Pancreas (tissue), 10 donors: ENCODE data around the gene UCN. TPM values are rescaled to one million over a fixed set of nuclear protein-coding genes. Genes with fewer than 3 reads are reported as not detected.

Experiments
- ATAC-seq, 4 donors: fragments of 200-7000 bp; cut with Tn5 transposase; one replicate each; pipeline versions ENCODE4 v1.8.0 to v1.9.1; 2020; ENCODE audit warnings: mild to moderate bottlenecking in 4 of 4, moderate library complexity in 4 of 4
- DNase-seq, 6 donors: peaks; one replicate each; pipeline ENCODE4 v3.0.0-alpha.2; 2020
- FAIRE-seq: peaks from 2 replicates; lab custom pipeline; 2012; peaks lifted over from hg19 to GRCh38; lab: Jason Lieb, UNC
- H3K27ac ChIP-seq, 4 donors: fragments of 200-600 bp; sonication (generic); 1 replicate in 3 of 4; 2 replicates in 1 of 4; pipeline versions ENCODE4 v1.5.0 to v1.8.0; 2020
- H3K27me3 ChIP-seq, 4 donors: fragments of 200-600 bp; one replicate each; pipeline ENCODE4 v1.8.0; 2021
- H3K36me3 ChIP-seq, 3 donors: fragments of 200-600 bp; sonication (generic) in 1 of 3; one replicate each; pipeline versions ENCODE4 v1.5.0 to v1.8.0; 2020 to 2021
- H3K4me1 ChIP-seq, 3 donors: fragments of 200-600 bp; one replicate each; pipeline ENCODE4 v1.8.0; 2021
- H3K4me3 ChIP-seq, 4 donors: fragments of 200-600 bp; sonication (generic) in 2 of 4; one replicate each; pipeline versions ENCODE4 v1.5.0 to v1.8.0; 2020 to 2021
- H3K9me3 ChIP-seq, 4 donors: fragments of 200-600 bp; one replicate each; pipeline ENCODE4 v1.8.0; 2021
- CTCF ChIP-seq, 4 donors: fragments of 200-600 bp; sonication (generic) in 3 of 4; IDR thresholded peaks; one replicate each; pipeline versions ENCODE4 v1.5.0 to v1.8.0; 2021; ENCODE audit warnings: antibody characterized with exemption in 4 of 4
- WGBS, 2 donors: extraction: QIAGEN DNeasy Blood & Tissue Kit; methylation state at CpG; one replicate each; pipeline ENCODE4 v1.1.7; 2013; 5-methylcytosine and 5-hydroxymethylcytosine counted together
- intact Hi-C, 3 donors: fragments of 100-400 bp; cut with DNase I; formaldehyde crosslinking; loops; one replicate each; pipeline versions ENCODE4 v1.11.1 to v1.14.2; 2022
- polyA plus RNA-seq, 2 donors: library from polyadenylated mRNA; stranded (reverse); fragments of 200-250 nt; gene quantifications; one replicate each; pipeline ENCODE4 v1.2.3, GENCODE V29; 2013
- total RNA-seq, 6 donors: library from RNA; stranded (reverse); fragmentation: NEBNext Ultra II Directional in 4 of 6; extraction: Animal tissue kit (Norgen Biotek cat#: 25700) in 4 of 6; gene quantifications; one replicate each; pipeline versions ENCODE4 v1.2.1 to v1.2.4, GENCODE V29; 2021 to 2023
- donor health status: healthy with polysubstance abuse.
- donor health status: DM: no; HTN: no; CAD: no; lungs with moderate emphysema.
- donor health status: DM: no; HTN: no; CAD: no.
- donor health status: control.
- donor health status: control.
- donor health status: Bipolar disorder and iron deficiency.
- donor health status: DM: yes; HTN: yes; CAD: no.
- donor health status: DM: no; HTN: no; CAD: no.
- donor health status: DM: no; HTN: no; CAD: no.
- donor health status: DM: yes; HTN: yes; CAD: no.

UCN gene
- total and polyA plus RNA-seq, 8 donors: 0.51 to 4.6 (median 0.86) TPM

- no peak overlapping the region for H3K4me3 ChIP-seq
- intact Hi-C loops: no loop called here
- H3K36me3 ChIP-seq: no peaks in the 10 kb centered on the region
- TF ChIP-seq CTCF (IDR thresholded peaks at IDR 0.05): no peak
- H3K27me3 ChIP-seq: peaks cover 0 to 12% (median 3%) of the 10 kb centered on the region in 4 donors
- H3K27ac ChIP-seq: no peak overlapping the region
- no peak for ATAC-seq
- WGBS, 2 donors: 91 to 97% methylated on average over 3 of the region's 3 CpGs
- H3K9me3 ChIP-seq: no peaks in the 10 kb centered on the region
- no peak for DNase-seq
- H3K4me1 ChIP-seq: peaks cover 3 to 4% (median 4%) of the 10 kb centered on the region in 3 donors
- FAIRE-seq: no peak
These were observed 3.9 kb upstream of the UCN start for GRCh38 chr2:27312152-27312551.

GRCh38 chr2:27309651-27310050 is 1.4 kb upstream of the UCN start:
- FAIRE-seq: no peak
- intact Hi-C loops: no loop called here
- H3K4me3 ChIP-seq: no peak overlapping the region

GRCh38 chr2:27307545-27308358 is 493 bp downstream of the UCN start:
- peaks cover 0 to 12% (median 3%) of the 10 kb centered on the region in 4 donors for H3K27me3 ChIP-seq
- peaks cover 0 to 11% (median 8%) of the 10 kb centered on the region in 3 donors for H3K4me1 ChIP-seq
- DNase-seq (peak in 2 of 6 donors; percentile 58 to 67), ATAC-seq (peak in 1 of 4 donors; percentile 19), FAIRE-seq (no peak)
- TF ChIP-seq CTCF (IDR thresholded peaks at IDR 0.05): no peak
- no peak overlapping the region for H3K4me3 ChIP-seq
- intact Hi-C loops: no loop called here
- WGBS, 2 donors: 6 to 9% methylated on average over 58 to 75 of the region's 75 CpGs
- H3K9me3 ChIP-seq: no peaks in the 10 kb centered on the region
- no peaks in the 10 kb centered on the region for H3K36me3 ChIP-seq
- H3K27ac ChIP-seq: no peak overlapping the region

More at GRCh38 chr2:27309651-27310050, 1.4 kb upstream of the UCN start:
- no peaks in the 10 kb centered on the region for H3K9me3 ChIP-seq
- no peaks in the 10 kb centered on the region for H3K36me3 ChIP-seq
- no peak for TF ChIP-seq CTCF (IDR thresholded peaks at IDR 0.05)
- 69 to 70% methylated on average over 6 of the region's 6 CpGs for WGBS, 2 donors
- peaks cover 0 to 11% (median 8%) of the 10 kb centered on the region in 3 donors for H3K4me1 ChIP-seq
- DNase-seq (no peak), ATAC-seq (no peak)
- H3K27me3 ChIP-seq: peaks cover 0 to 12% (median 3%) of the 10 kb centered on the region in 4 donors
- no peak overlapping the region for H3K27ac ChIP-seq

GRCh38 chr2:27307287-27307544 is 1.0 kb downstream of the UCN start:
- FAIRE-seq (no peak), ATAC-seq (no peak), DNase-seq (no peak)
- Histone ChIP-seq H3K9me3 (no peaks in the 10 kb centered on the region), H3K27ac (no peak overlapping the region), H3K36me3 (no peaks in the 10 kb centered on the region), H3K4me1 (peaks cover 0 to 11% (median 8%) of the 10 kb centered on the region in 3 donors), H3K27me3 (peaks cover 0 to 12% (median 3%) of the 10 kb centered on the region in 4 donors), H3K4me3 (no peak overlapping the region)
- 8 to 9% methylated on average over 11 to 14 of the region's 14 CpGs for WGBS, 2 donors
- intact Hi-C loops: no loop called here
- no peak for TF ChIP-seq CTCF (IDR thresholded peaks at IDR 0.05)
